ENCODE measurements around the gene DGKB.

GRCh38 chr7:14765731-14766130, 136.8 kb downstream of the DGKB start:
- no peak for TF ChIP-seq PAX5 (IDR thresholded peaks at IDR 0.05; ENCODE audit: insufficient read depth, low read length, severe bottlenecking)
- no peak for TF ChIP-seq POLR2A (IDR thresholded peaks at IDR 0.05; ENCODE audit: low read depth, low read length)
- no peak for TF ChIP-seq TAF1 (IDR thresholded peaks at IDR 0.05; ENCODE audit: low read depth, low read length)
- no peak for TF ChIP-seq POLR2AphosphoS5 (IDR thresholded peaks at IDR 0.05; ENCODE audit: low read depth, low read length)
- TF ChIP-seq SPI1 (IDR thresholded peaks at IDR 0.05; ENCODE audit: low read depth, low read length) = no peak
